Skin of body (tissue), 3 donors: Measurements from ENCODE around the gene RARA. TPM values are rescaled to one million over a fixed set of nuclear protein-coding genes. Genes with fewer than 3 reads are reported as not detected.
"Not testable (repeated sequence)": the region's sequence is repeated elsewhere in the genome, so short reads cannot be mapped to it uniquely, and the experiment has no call there.

ENCODE experiments used
- DNase-seq: peaks from one replicate; lab custom pipeline; 2025; lab: John Stamatoyannopoulos, UW
- small RNA-seq: library from RNA; depleted of rRNA; stranded (forward); fragments of <200 nt; gene quantifications from one replicate; pipeline ENCODE3, GENCODE V24; 2014; ENCODE audit warnings: low replicate concordance
- total RNA-seq: library from RNA; depleted of rRNA; stranded (reverse); fragments of >200 nt; gene quantifications from one replicate; pipeline ENCODE4 v1.2.3, GENCODE V29; 2014

RARA gene
- total RNA-seq, 1 donor from 2014 or later, result 19.4 TPM

DNA sequence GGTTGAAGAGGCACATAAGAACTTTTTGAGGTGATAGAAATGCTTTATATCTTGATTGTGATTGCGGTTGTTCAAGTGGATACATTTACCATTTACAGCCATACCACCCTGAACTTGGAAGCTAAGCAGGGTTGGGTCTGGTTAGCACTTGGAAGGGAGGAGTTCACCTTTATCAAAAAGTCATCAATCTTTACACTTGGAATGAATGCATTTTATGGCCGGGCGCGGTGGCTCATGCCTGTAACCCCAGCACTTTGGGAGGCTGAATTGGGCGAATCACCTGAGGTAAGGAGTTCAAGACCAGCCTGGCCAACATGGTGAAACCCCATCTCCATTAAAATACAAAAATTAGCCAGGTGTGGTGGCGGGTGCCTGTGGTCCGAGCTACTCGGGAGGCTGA lies 65.0 kb downstream of the RARA start:
- no peak for DNase-seq

DNA sequence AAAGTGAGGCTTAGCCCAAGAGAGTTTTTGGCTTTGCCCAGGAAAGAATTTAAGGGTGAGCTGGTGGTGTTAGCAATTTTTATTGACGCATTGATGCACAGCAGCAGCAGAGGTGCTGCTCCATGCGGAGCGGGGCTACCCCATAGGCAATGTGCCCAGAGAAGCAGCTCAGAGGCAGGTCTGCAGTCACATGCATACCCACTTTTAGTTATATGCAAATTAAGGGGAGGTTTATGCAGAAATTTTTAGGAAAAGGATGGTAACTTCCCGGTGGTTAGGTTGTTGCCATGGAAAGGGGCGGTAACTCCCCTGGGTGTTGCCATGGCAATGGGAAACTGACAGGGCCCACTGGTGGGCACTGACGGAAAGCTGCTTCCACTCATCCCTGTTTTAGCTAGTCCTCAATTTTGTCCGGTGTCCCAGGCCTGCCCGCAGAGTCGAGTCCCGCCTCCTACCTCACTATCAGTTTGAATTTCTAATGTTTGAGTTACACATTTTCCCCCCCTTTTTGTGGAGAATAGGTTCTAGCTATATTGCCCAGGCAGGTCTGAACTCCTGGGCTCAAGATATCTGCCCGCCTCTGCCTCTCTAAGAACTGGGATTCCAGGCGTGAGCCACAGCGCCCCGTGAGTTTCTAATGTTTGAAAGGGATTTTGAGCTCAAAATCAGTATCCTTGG lies 66.0 kb downstream of the RARA start:
- DNase-seq, result no peak

DNA sequence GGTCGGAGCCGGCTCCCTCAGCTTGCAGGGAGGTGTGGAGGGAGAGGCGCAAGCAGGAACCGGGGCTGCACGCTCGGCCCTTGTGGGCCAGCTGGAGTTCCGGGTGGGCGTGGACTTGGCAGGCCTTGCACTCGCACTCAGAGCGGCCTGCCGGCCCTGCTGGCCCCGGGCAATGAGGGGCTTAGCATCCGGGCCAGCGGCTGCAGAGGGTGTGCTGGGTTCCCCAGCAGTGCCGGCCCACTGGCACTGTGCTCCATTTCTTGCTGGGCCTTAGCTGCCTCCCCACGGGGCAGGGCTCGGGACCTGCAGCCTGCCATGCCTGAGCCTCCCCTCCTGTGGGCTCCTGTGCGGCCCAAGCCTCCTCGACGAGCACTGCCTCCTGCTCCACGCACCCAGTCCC lies 66.8 kb downstream of the RARA start:
- not testable (repeated sequence) for DNase-seq

DNA sequence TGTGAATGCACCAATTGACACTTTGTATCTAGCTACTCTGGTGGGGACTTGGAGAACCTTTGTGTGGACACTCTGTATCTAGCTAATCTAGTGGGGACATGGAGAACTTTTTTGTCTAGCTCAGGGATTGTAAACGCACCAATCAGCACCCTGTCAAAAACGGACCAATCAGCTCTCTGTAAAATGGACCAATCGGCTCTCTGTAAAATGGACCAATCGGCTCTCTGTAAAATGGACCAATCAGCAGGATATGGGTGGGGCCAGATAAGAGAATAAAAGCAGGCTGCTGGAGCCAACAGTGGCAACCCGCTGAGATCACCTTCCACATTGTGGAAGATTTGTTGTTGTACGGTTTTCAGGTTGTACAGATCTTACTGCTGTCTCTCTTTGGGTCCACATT lies 67.6 kb downstream of the RARA start:
- DNase-seq, result not testable (repeated sequence)

DNA sequence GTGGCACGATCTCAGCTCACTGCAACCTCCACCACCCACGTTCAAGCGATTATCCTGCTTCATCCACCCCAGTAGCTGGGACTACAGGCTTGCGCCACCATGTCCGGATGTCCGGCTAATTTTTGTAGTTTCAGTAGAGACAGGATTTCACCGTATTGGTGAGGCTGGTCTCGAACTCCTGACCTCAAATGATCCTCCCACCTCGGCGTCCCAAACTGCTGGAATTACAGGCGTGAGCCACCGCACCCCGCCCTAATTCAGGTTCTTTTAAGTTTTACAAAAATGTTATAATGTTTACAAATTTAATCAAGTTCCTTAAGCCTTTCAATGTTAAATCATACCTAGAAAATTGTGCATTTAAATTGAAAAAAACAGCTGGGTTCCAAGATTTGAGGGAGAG lies 68.9 kb downstream of the RARA start:
- DNase-seq, result no peak

DNA sequence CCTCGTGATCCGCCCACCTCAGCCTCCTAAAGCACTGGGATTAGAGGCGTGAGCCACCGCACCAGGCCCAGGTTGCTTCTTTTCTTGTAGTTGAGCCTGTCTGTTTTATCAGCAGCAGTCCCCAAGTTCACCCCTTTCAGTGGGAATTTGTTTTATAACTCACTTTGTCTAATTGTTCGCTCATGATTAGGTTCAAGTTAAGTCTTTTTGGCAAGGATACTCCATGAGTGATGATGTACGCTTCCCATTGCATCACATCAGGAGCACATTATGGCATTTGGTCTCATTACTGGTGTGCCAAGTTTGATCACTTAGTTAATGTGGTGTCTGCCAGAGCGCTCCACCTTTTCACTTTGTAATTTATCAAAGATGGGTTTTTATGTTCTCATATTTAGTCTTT lies 70.0 kb downstream of the RARA start:
- DNase-seq, result no peak

DNA sequence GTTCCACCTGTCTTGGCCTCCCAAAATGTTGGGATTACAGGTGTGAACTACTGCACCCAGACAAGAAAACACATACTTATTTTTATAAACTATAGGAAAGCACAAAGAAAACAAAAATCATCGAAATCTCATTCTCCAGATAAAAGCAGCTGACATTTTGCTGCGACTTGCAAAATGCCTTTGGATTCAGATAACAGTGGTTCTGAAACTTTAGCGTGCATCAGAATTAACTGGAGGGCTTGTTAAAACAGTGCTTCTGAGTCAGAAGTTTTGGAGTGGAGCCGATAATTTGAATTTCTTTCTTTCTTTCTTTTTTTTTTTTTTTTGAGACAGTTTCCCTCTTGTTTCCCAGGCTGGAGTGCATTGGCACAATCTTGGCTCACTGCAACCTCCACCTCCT lies 73.3 kb downstream of the RARA start:
- no peak for DNase-seq

DNA sequence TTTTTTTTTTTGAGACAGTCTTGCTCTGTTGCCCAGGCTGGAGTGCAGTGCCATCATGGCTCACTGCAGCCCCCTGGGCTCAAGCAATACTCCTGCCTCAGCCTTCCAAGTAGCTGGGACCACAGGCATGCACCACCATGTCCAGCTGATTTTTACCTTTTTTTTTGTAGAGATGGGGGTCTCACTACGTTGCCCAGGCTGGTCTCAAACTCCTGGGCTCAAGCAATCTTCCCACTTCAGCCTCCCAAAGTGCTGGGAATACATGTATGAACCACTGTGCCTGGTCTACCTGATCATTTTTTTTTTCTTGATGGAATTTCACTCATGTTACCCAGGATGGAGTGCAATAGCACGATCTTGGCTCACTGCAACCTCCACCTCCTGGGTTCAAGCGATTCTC lies 77.6 kb downstream of the RARA start:
- not testable (repeated sequence) for DNase-seq

DNA sequence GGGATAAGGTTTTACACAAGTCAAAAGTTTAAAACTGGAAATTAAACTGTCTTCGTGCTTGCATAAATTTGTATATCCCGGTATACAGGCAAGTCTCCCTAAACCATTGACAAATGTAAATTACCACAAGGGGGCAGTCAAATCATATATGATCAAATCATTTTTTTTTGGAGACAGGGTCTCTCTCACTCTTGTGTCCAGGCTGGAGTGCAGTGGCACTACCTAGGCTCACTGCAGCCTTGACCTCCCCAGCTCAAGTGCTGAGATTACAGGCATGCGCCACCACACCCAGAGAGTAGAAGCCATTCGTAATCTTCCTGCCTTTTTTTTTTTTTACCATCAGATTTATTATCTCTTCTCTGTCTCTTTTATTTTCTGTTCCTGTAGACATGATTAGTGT lies 90.2 kb downstream of the RARA start:
- DNase-seq, result no peak

DNA sequence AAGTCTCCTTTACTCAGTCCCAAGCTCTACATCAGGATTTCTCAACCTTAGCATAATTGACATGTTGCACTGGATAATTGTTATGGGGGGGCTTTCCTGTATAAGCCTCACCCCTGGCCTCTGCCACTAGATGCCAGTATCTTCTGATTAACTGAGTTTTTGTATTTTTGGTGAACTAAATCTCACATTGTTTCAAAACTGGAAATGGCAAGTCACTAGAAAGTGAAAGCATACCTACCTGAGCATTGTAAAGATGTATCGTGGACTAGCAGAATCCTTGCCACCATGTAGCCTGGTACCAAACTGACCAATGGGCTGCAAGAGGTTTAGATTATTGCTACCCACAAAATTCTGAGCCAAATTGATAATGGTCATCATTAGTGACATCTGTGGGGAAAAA lies 93.7 kb downstream of the RARA start:
- DNase-seq, result no peak

DNA sequence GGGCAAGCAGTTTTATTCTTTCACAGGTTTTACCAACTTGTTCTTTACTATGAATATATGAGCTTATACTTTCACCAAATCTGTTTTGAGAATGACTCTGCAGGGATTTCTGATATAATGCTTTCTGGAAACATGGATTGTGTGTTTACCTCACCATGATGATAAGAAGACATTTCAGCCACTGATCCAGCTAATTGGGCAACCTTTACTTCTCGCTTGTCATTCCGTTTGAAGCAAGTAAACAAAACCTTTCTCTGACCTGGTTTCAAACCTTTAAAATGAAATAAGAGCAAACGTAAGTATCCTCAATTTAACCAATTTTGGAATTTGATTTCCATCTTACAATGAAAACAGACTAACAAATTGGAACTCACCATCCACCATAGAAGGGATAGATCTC lies 95.0 kb downstream of the RARA start:
- DNase-seq, result no peak

Small RNAs within 50 kb of the gene (small RNA-seq; reads per million reads assigned to genes)
- not detected for gene RF00019
- not detected for gene RNA5SP441

Other genes starting within 250 kb of the RARA start
- 27.2 TPM for gene THRA, start 246.2 kb upstream of the RARA start, total RNA-seq
- 3.6 TPM for gene NR1D1, start 208.6 kb upstream of the RARA start, total RNA-seq
- 71.9 TPM for gene MSL1, start 187.2 kb upstream of the RARA start, total RNA-seq
- gene CASC3, start 168.6 kb upstream of the RARA start, total RNA-seq, result 43.6 TPM
- gene RAPGEFL1, start 131.7 kb upstream of the RARA start, total RNA-seq, result 27.8 TPM
- 7.8 TPM for gene WIPF2, start 89.9 kb upstream of the RARA start, total RNA-seq
- 7.1 TPM for gene CDC6, start 21.3 kb upstream of the RARA start, total RNA-seq
- gene GJD3, start 55.6 kb downstream of the RARA start, total RNA-seq, result not detected
- gene TOP2A, start 108.7 kb downstream of the RARA start, total RNA-seq, result 55.5 TPM
- 73.4 TPM for gene IGFBP4, start 134.3 kb downstream of the RARA start, total RNA-seq
- gene TNS4, start 192.4 kb downstream of the RARA start, total RNA-seq, result 25.6 TPM